ENCODE data around the gene ANKRD37. TPM values are rescaled to one million over a fixed set of nuclear protein-coding genes. Genes with fewer than 3 reads are reported as not detected.
A peak's percentile ranks its signal among the peaks of the same experiment; 100 is the strongest.

The ANKRD37 gene
- total RNA-seq, 1 donor from 2014 or later, result 3.6 TPM

DNA sequence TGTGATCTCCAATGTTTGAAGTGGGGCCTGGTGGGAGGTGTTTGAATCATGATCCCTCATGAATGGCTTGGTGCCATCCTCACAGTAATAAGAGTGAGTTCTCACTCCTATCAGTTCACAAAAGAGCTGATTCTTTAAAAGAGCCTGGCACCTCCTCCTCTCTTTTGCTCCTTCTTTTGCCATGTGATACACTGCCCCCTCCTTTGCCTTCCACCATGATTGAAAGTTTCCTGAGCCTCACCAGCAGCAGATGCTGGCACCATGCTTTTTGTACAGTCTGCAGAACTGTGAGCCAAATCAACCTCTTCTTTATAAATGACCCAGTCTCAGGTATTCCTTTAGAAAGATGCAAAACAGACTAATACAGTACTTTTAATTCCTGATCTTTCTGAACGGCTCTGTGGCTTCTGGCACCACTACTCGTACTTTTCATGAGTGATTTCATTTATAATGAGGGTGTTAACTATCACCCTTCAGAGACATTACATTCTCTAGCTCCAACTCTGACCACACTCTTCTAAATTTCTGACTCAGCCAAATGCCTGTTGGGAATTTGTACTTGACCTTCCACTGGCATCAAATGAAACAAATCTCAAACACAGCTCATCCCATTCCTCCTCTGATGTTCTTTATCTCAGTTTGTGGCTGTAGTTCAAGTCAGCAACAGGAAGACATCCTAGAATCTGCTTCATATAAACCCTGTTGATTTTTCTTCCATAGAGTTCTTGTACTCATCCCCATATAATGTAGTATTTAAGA, 24.9 kb downstream of the ANKRD37 start:
- Mint-ChIP-seq H3K27ac (no peak overlapping the region), H3K9me3 (no peaks in the 10 kb centered on the region), H3K36me3 (peaks cover 23% of the 10 kb centered on the region), H3K27me3 (no peaks in the 10 kb centered on the region), H3K4me3 (no peak overlapping the region), H3K4me1 (ENCODE audit: unreplicated experiment) (peaks cover 16% of the 10 kb centered on the region)
- DNase-seq (ENCODE audit: extremely low spot score, unreplicated experiment), result no peak
- TF ChIP-seq, protein P1, sequence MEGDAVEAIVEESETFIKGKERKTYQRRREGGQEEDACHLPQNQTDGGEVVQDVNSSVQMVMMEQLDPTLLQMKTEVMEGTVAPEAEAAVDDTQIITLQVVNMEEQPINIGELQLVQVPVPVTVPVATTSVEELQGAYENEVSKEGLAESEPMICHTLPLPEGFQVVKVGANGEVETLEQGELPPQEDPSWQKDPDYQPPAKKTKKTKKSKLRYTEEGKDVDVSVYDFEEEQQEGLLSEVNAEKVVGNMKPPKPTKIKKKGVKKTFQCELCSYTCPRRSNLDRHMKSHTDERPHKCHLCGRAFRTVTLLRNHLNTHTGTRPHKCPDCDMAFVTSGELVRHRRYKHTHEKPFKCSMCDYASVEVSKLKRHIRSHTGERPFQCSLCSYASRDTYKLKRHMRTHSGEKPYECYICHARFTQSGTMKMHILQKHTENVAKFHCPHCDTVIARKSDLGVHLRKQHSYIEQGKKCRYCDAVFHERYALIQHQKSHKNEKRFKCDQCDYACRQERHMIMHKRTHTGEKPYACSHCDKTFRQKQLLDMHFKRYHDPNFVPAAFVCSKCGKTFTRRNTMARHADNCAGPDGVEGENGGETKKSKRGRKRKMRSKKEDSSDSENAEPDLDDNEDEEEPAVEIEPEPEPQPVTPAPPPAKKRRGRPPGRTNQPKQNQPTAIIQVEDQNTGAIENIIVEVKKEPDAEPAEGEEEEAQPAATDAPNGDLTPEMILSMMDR (conservative IDR thresholded peaks at IDR 0.05), result no peak

DNA sequence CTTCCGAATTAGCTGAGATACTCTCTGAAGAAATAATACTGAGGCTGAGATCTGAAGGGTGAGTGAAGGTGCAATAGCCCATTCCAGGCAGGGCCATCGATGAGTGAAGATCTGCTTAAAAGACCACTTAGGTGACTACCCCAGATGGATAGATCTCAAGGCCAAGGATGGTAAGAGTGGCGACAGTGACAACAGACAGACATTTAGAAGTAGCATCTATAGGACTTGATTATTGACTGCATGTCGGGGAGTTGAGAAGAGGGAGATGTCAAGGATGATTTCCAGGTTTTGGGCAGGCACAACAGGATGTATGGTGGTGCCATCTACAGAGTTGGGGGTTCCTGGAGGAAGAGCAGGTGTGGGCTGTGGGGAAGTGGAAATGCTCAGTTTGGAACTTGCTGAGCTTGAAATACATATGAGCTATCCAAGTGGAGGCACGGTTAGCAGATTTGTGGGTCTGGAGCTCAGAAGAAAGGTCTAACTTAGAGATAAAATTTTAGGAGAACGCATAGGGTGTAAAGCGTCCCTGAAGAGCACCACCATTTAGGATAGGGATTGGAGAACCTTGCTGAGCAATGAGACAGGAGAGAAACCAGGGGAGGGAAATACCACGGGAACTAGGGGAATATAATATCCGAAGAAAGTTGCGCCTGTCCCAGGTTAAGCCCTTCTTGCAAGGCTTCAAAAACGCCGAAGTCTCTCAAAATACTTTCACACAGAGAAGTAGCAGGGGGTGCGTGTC, 28.4 kb downstream of the ANKRD37 start:
- no peak for DNase-seq (ENCODE audit: extremely low spot score, unreplicated experiment)
- TF ChIP-seq, protein P1 (conservative IDR thresholded peaks at IDR 0.05), result no peak
- peaks cover 8% of the 10 kb centered on the region for H3K36me3 Mint-ChIP-seq
- H3K27me3 Mint-ChIP-seq, result no peaks in the 10 kb centered on the region
- peak overlapping the region; percentile 95 for H3K4me3 Mint-ChIP-seq
- H3K9me3 Mint-ChIP-seq, result no peaks in the 10 kb centered on the region
- peak overlapping the region; percentile 96 for H3K27ac Mint-ChIP-seq
- peaks cover 16% of the 10 kb centered on the region for H3K4me1 Mint-ChIP-seq (ENCODE audit: unreplicated experiment)

DNA sequence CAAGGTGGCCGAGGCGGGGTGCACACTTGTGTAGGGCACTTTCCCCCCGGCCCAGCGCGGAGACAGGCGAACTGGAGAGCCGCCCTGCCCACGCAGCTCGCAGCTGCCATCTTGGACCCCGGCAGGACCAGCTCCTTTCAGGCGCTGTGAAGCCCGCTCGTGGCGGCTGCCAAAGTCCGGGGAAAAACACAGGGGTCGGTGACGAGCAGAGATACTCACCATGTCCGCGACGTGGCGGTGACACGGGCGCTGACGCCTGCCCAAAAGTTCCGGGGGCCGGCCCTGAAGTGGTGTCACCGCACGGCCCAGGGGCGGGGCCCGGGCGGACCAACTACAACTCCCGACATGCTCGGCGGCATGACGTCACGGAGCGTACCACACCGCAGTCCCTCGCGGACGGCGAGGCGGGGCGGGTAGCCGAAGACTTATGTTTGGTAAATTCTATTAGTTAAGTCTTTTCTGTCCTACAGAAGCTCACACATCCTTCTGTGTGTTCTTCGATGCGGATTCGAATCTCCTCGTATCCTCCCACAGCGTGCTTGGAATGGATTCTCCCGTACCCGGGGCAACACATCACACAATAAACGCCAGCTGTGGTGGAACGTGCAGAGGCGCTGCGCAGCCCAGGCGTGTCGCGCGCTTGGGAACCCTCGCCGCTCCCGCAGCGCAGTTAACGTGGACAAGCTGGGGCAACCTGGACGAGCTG, 29.2 kb downstream of the ANKRD37 start, which contains the start of gene UFSP2:
UFSP2 (minus strand) TSS at position 318 of the 706 bp plus-strand sequence; CDS start at position 222, 96 bp downstream.
- Mint-ChIP-seq H3K27me3 (no peaks in the 10 kb centered on the region), H3K27ac (peak within 1 kb of the TSS; percentile 96), H3K4me3 (peak within 1 kb of the TSS; percentile 95), H3K4me1 (ENCODE audit: unreplicated experiment) (peaks cover 16% of the 10 kb centered on the region), H3K36me3 (peaks cover 8% of the 10 kb centered on the region), H3K9me3 (no peaks in the 10 kb centered on the region)
- TF ChIP-seq, protein P1 (conservative IDR thresholded peaks at IDR 0.05), result peak; percentile 18
- peak; percentile 90 for DNase-seq (ENCODE audit: extremely low spot score, unreplicated experiment)

DNA sequence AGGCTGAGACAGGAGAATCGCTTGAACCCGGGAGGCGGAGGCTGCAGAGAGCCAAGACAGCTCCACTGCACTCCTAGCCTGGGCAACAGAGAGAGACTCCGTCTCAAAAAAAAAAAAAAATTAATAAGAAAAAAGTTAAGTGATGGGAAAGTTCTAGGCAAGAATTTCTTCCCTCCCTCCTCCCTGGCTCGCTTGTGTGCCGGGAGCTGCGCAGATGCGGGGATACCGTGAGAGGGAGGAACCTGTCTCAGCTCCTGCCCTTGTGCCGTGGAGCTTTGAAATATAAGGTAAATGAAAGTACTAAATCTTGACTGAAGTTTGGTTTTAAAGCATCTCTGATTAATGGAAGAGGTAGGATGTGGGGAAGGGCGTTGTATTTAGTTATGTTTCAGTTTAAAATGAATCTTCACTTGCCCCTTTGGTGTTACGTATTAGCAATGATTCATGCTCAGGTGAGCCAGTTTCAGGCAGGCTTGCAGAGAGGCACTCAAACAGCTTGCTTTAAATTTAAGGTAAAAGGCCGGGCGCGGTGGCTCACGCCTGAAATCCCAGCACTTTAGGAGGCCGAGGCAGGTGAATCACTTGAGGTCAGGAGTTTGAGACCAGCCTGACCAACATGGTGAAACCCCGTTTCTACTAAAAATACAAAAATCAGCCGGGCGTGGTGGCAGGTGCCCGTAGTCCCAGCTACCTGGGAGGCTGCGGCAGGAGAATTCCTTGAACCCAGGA, 30.5 kb downstream of the ANKRD37 start:
- peak overlapping the region; percentile 65 for H3K4me3 Mint-ChIP-seq
- TF ChIP-seq, protein P1 (conservative IDR thresholded peaks at IDR 0.05), result no peak
- H3K27ac Mint-ChIP-seq, result peak overlapping the region; percentile 76
- peaks cover under 1% of the 10 kb centered on the region for H3K36me3 Mint-ChIP-seq
- no peak for DNase-seq (ENCODE audit: extremely low spot score, unreplicated experiment)
- no peaks in the 10 kb centered on the region for H3K9me3 Mint-ChIP-seq
- peaks cover 8% of the 10 kb centered on the region for H3K4me1 Mint-ChIP-seq (ENCODE audit: unreplicated experiment)
- no peaks in the 10 kb centered on the region for H3K27me3 Mint-ChIP-seq

DNA sequence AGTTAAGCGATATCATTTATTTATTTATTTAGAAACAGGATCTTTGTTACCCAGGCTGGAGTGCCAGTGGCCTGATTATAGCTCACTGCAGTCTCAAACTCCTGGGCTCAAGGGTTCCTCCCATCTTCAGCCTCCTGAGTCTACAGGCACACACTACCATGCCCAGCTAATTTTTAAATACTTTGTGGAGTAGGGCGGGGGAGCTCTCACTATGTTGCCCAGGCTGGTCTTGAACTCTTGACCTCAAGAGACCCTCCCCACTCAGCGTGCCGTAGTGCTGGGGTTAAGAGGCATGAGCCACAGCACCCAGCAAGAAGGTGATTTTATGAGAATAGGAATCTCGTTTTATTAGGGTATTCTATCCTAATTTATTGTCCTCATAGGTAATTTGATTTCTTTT, 33.0 kb downstream of the ANKRD37 start:
- no peak for DNase-seq (ENCODE audit: extremely low spot score, unreplicated experiment)
- TF ChIP-seq, protein P1 (conservative IDR thresholded peaks at IDR 0.05), result no peak
- Mint-ChIP-seq H3K27ac (no peak overlapping the region), H3K27me3 (no peaks in the 10 kb centered on the region), H3K4me1 (ENCODE audit: unreplicated experiment) (peaks cover 7% of the 10 kb centered on the region), H3K4me3 (no peak overlapping the region), H3K9me3 (no peaks in the 10 kb centered on the region), H3K36me3 (no peaks in the 10 kb centered on the region)

Measured in type B pancreatic cell (in vitro differentiated cells).